Measurements from ENCODE around the gene ANKRD26. TPM values are rescaled to one million over a fixed set of nuclear protein-coding genes. Genes with fewer than 3 reads are reported as not detected.

ANKRD26 gene
- total and polyA plus RNA-seq, 9 of the 15 experiments (the other 6 are each of a cell fraction or from before 2014, with no cell fraction given) = 2.3 to 12.3 (median 4.9) TPM

GRCh38 chr10:26962835-26963234, 137.5 kb downstream of the ANKRD26 start:
- Histone ChIP-seq H3K9me1 (ENCODE audit: control insufficient read depth, insufficient read depth, low read length) (no peaks in the 10 kb centered on the region), H3K9ac (ENCODE audit: insufficient read depth in 1 of 2, low read depth in 2 of 2, low read length in 2 of 2) (no peak overlapping the region), H2AFZ (ENCODE audit: low read depth, low read length) (no peak overlapping the region), H3K27me3 (ENCODE audit: control insufficient read depth in 2 of 2, insufficient read depth in 2 of 2, low read length in 2 of 2) (peaks cover 6 to 14% of the 10 kb centered on the region in 2 experiments; a peak in 4 of 5 replicates), H3K9me3 (replicated peaks; ENCODE audit: control insufficient read depth, insufficient read depth, low read depth, low read length) (no peaks in the 10 kb centered on the region), H3K27ac (ENCODE audit: extremely low read depth, low read depth, low read length) (no peak overlapping the region), H4K20me1 (replicated peaks; ENCODE audit: control insufficient read depth, insufficient read depth, low read length) (no peaks in the 10 kb centered on the region), H3K4me1 (replicated peaks in 1 of 2; ENCODE audit: control insufficient read depth in 2 of 2, insufficient read depth in 2 of 2, low read length in 2 of 2) (no peaks in the 10 kb centered on the region), H3K4me2 (ENCODE audit: insufficient read depth, low read length) (no peak overlapping the region), H3K79me2 (ENCODE audit: control insufficient read depth, insufficient read depth, low read length) (no peaks in the 10 kb centered on the region), H3K4me3 (no peak overlapping the region), H3K36me3 (ENCODE audit: control insufficient read depth, insufficient read depth, low read length) (no peaks in the 10 kb centered on the region)
- ChIA-PET CTCF (ENCODE audit: low intra/inter-chr PET ratio) (no interaction called here), POLR2A (no interaction called here)
- TF ChIP-seq RBM25 (IDR thresholded peaks at IDR 0.05; ENCODE audit: low read depth, low read length, severe bottlenecking) (peak; percentile 78), VEZF1 (CRISPR knock-in tag; IDR thresholded peaks at IDR 0.05) (no peak), PHTF2 (CRISPR knock-in tag; IDR thresholded peaks at IDR 0.05) (no peak), ESRRA (IDR thresholded peaks at IDR 0.05; ENCODE audit: borderline replicate concordance, low read depth) (peak; percentile 31; the same call in 1 of the 2 replicates)
- intact Hi-C loops (cut with micrococcal nuclease) = no loop called here
- FAIRE-seq (no peak), ATAC-seq (no peak), DNase-seq (ENCODE audit: extremely low read depth in 1 of 4, low spot score in 3 of 4) (no peak)
- in situ Hi-C loops (cut with MboI) = no loop called here
- no TSS peak for BruUV-seq (replicated peaks)
- WGBS (ENCODE audit: insufficient coverage, low coverage, missing lambda C conversion rate) = 2% methylated on average over 3 of the region's 3 CpGs

- Histone ChIP-seq H3K4me3 (no peak overlapping the region), H3K27ac (ENCODE audit: extremely low read depth, low read depth, low read length) (no peak overlapping the region), H3K9me1 (ENCODE audit: control insufficient read depth, insufficient read depth, low read length) (no peaks in the 10 kb centered on the region), H2AFZ (ENCODE audit: low read depth, low read length) (no peak overlapping the region), H3K36me3 (ENCODE audit: control insufficient read depth, insufficient read depth, low read length) (no peaks in the 10 kb centered on the region), H3K9me3 (replicated peaks; ENCODE audit: control insufficient read depth, insufficient read depth, low read depth, low read length) (no peaks in the 10 kb centered on the region), H3K79me2 (ENCODE audit: control insufficient read depth, insufficient read depth, low read length) (no peaks in the 10 kb centered on the region), H4K20me1 (replicated peaks; ENCODE audit: control insufficient read depth, insufficient read depth, low read length) (no peaks in the 10 kb centered on the region), H3K4me2 (ENCODE audit: insufficient read depth, low read length) (no peak overlapping the region), H3K27me3 (ENCODE audit: control insufficient read depth in 2 of 2, insufficient read depth in 2 of 2, low read length in 2 of 2) (peaks cover 6 to 18% of the 10 kb centered on the region in 2 experiments; a peak in 4 of 5 replicates), H3K4me1 (replicated peaks in 1 of 2; ENCODE audit: control insufficient read depth in 2 of 2, insufficient read depth in 2 of 2, low read length in 2 of 2) (no peaks in the 10 kb centered on the region), H3K9ac (ENCODE audit: insufficient read depth in 1 of 2, low read depth in 2 of 2, low read length in 2 of 2) (no peak overlapping the region)
- intact Hi-C loops (cut with micrococcal nuclease) = no loop called here
- ChIA-PET POLR2A (interaction anchor here (0.6 kb wide), 1 partner anchor 45 kb away, joined by 3 read pairs; no protein-coding TSS in a partner anchor), CTCF (ENCODE audit: low intra/inter-chr PET ratio) (no interaction called here)
- BruUV-seq (replicated peaks) = no TSS peak
- no peak for DNase-seq (ENCODE audit: extremely low read depth in 1 of 4, low spot score in 3 of 4)
- ATAC-seq = no peak
- 0% methylated on average over 7 of the region's 7 CpGs for WGBS (ENCODE audit: insufficient coverage, low coverage, missing lambda C conversion rate)
- no peak for FAIRE-seq
- TF ChIP-seq CEBPB (tag; IDR thresholded peaks at IDR 0.05) (peak; percentile 13; the same call in 1 of the 2 replicates), BDP1 (IDR thresholded peaks at IDR 0.05; ENCODE audit: insufficient read depth, insufficient read length) (no peak)
- in situ Hi-C loops (cut with MboI) = no loop called here
Measured at GRCh38 chr10:26960308-26960707, 140.0 kb downstream of the ANKRD26 start.

All from K562 (cell line).